ENCODE data around the gene CYTH1. TPM values are rescaled to one million over a fixed set of nuclear protein-coding genes. Genes with fewer than 3 reads are reported as not detected.

Gene CYTH1
- total and polyA plus RNA-seq, 10 of the 15 experiments (the other 5 are each of a cell fraction or from before 2014, with no cell fraction given): 6.6 to 188 (median 145) TPM

- TF ChIP-seq, protein P1, sequence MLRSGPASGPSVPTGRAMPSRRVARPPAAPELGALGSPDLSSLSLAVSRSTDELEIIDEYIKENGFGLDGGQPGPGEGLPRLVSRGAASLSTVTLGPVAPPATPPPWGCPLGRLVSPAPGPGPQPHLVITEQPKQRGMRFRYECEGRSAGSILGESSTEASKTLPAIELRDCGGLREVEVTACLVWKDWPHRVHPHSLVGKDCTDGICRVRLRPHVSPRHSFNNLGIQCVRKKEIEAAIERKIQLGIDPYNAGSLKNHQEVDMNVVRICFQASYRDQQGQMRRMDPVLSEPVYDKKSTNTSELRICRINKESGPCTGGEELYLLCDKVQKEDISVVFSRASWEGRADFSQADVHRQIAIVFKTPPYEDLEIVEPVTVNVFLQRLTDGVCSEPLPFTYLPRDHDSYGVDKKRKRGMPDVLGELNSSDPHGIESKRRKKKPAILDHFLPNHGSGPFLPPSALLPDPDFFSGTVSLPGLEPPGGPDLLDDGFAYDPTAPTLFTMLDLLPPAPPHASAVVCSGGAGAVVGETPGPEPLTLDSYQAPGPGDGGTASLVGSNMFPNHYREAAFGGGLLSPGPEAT (IDR thresholded peaks at IDR 0.05; ENCODE audit: low read depth): no peak
- no peak for TF ChIP-seq CEBPB (IDR thresholded peaks at IDR 0.05; ENCODE audit: borderline replicate concordance in 1 of 2, low read depth in 2 of 2, low read length in 2 of 2)
- TF ChIP-seq NBN (IDR thresholded peaks at IDR 0.05): peak; percentile 71; the same call in 1 of the 2 replicates
- TF ChIP-seq MLLT1 (IDR thresholded peaks at IDR 0.05): 0 out of 2 replicates have a peak, but pooled peaks have one; percentile 81
- no peak for TF ChIP-seq FOXK2 (IDR thresholded peaks at IDR 0.05)
- TF ChIP-seq BACH1 (IDR thresholded peaks at IDR 0.05; ENCODE audit: borderline replicate concordance): no peak
- TF ChIP-seq BHLHE40 (IDR thresholded peaks at IDR 0.05; ENCODE audit: borderline replicate concordance in 1 of 2, low read depth in 2 of 2, low read length in 1 of 2): no peak
- TF ChIP-seq YBX1 (IDR thresholded peaks at IDR 0.05): no peak
- TF ChIP-seq WRNIP1 (IDR thresholded peaks at IDR 0.05; ENCODE audit: borderline replicate concordance, low read depth, low read length): 0 out of 2 replicates have a peak, but pooled peaks have one; percentile 31
- TF ChIP-seq FOS (IDR thresholded peaks at IDR 0.05; ENCODE audit: borderline replicate concordance, extremely low read depth, insufficient read length): no peak
- TF ChIP-seq, protein P2, sequence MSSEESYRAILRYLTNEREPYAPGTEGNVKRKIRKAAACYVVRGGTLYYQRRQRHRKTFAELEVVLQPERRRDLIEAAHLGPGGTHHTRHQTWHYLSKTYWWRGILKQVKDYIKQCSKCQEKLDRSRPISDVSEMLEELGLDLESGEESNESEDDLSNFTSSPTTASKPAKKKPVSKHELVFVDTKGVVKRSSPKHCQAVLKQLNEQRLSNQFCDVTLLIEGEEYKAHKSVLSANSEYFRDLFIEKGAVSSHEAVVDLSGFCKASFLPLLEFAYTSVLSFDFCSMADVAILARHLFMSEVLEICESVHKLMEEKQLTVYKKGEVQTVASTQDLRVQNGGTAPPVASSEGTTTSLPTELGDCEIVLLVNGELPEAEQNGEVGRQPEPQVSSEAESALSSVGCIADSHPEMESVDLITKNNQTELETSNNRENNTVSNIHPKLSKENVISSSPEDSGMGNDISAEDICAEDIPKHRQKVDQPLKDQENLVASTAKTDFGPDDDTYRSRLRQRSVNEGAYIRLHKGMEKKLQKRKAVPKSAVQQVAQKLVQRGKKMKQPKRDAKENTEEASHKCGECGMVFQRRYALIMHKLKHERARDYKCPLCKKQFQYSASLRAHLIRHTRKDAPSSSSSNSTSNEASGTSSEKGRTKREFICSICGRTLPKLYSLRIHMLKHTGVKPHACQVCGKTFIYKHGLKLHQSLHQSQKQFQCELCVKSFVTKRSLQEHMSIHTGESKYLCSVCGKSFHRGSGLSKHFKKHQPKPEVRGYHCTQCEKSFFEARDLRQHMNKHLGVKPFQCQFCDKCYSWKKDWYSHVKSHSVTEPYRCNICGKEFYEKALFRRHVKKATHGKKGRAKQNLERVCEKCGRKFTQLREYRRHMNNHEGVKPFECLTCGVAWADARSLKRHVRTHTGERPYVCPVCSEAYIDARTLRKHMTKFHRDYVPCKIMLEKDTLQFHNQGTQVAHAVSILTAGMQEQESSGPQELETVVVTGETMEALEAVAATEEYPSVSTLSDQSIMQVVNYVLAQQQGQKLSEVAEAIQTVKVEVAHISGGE (CRISPR knock-in tag; IDR thresholded peaks at IDR 0.05): no peak
- TF ChIP-seq, protein P3, sequence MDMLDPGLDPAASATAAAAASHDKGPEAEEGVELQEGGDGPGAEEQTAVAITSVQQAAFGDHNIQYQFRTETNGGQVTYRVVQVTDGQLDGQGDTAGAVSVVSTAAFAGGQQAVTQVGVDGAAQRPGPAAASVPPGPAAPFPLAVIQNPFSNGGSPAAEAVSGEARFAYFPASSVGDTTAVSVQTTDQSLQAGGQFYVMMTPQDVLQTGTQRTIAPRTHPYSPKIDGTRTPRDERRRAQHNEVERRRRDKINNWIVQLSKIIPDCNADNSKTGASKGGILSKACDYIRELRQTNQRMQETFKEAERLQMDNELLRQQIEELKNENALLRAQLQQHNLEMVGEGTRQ (IDR thresholded peaks at IDR 0.05; ENCODE audit: borderline replicate concordance, low read depth, low read length): no peak
- no peak for TF ChIP-seq KLF5 (IDR thresholded peaks at IDR 0.05; ENCODE audit: partially characterized antibody)
- TF ChIP-seq TAF1 (IDR thresholded peaks at IDR 0.05; ENCODE audit: borderline replicate concordance, low read depth, low read length): 0 out of 2 replicates have a peak, but pooled peaks have one; percentile 9
- TF ChIP-seq, protein P4, sequence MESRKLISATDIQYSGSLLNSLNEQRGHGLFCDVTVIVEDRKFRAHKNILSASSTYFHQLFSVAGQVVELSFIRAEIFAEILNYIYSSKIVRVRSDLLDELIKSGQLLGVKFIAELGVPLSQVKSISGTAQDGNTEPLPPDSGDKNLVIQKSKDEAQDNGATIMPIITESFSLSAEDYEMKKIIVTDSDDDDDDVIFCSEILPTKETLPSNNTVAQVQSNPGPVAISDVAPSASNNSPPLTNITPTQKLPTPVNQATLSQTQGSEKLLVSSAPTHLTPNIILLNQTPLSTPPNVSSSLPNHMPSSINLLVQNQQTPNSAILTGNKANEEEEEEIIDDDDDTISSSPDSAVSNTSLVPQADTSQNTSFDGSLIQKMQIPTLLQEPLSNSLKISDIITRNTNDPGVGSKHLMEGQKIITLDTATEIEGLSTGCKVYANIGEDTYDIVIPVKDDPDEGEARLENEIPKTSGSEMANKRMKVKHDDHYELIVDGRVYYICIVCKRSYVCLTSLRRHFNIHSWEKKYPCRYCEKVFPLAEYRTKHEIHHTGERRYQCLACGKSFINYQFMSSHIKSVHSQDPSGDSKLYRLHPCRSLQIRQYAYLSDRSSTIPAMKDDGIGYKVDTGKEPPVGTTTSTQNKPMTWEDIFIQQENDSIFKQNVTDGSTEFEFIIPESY (IDR thresholded peaks at IDR 0.05): no peak
- TF ChIP-seq MEF2B (IDR thresholded peaks at IDR 0.05; ENCODE audit: partially characterized antibody, poor library complexity, severe bottlenecking): peak; percentile 16
- TF ChIP-seq PAX5 (IDR thresholded peaks at IDR 0.05; ENCODE audit: borderline replicate concordance, low read depth, low read length): no peak
- TF ChIP-seq IKZF1 (conservative IDR thresholded peaks at IDR 0.05): no peak
These were observed 46.1 kb downstream of the CYTH1 start (continued) for GRCh38 chr17:78735832-78736525.

Data from GM12878 (cell line).